Measurements from ENCODE around the gene ASF1A.
"Not testable (repeated sequence)": the region's sequence is repeated elsewhere in the genome, so short reads cannot be mapped to it uniquely, and the experiment has no call there.

The ASF1A gene

DNA sequence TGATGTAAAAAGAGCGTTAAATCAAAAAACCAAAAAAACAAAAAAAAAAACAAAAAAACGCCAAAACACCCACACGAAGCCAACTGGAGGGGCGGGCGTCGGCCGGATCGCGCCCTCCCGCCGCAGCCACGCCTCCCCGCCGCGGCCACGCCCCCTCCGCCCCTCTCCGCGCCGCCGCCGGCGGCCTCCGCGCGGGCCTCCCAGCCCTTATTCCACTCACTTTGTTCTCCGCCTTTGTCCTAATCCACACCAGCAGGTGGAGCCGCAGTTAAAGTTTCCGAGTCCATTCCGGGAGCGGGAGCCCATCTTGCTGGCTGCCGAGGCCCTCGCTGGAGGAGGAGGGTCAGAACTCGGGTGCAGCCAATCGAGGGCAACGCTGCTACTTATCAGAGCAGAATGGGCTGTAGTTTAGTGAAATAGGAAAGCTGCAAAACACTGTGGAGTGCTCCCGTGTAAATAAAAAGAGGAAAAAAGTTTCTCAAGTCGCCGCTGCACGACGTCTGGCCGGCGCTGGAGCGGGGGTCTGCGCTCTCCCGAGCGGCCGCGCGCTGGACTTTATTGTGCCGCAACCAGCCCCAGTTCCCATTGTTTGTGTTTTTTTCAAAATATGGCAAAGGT is at the start of gene ASF1A:
Gene ASF1A (plus strand): TSS at position 346 of the 618 bp plus-strand sequence. CDS start 262 bp downstream, at position 608.
- in situ Hi-C loops (cut with MboI; ENCODE audit: low sequenced_read_pairs): no loop called here

DNA sequence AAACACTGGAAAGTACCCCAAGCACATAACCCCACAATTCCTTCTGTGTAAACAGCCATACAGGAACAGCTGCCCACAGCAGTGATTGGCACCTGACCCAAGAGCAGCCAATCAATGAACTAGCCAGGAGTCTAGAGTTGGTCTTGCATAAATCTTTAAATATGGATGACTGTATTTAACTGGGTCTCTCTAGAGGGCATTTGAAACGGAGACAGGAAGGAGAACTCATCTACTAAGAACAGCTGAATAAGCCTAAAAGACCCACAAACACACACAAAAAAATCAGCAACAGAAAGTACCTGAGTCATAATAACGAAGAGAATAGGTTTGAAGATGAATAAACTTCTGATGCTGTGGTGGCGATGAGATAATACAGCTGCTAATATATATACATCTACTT is 49.0 kb upstream of the ASF1A start:
- in situ Hi-C loops (cut with MboI; ENCODE audit: low sequenced_read_pairs): no loop called here

DNA sequence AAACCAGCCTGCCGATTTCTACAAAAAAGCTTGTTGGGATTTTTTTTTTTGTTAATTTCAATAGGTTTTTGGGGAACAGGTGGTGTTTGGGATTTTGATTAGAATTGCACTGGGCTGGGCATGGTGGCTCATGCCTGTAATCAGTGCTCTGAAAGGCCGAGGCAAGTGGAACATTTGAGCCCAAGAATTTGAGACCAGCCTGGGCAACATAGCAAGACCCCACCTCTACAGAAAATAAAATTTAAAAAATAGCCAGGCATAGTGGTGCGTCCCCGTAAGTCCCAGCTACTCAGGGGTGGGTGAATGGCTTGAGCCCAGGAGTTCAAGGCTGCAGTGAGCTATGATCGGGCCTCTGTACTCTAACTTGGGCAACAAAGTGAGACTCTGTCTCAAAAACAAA is 40.5 kb upstream of the ASF1A start:
- in situ Hi-C loops (cut with MboI; ENCODE audit: low sequenced_read_pairs): no loop called here

DNA sequence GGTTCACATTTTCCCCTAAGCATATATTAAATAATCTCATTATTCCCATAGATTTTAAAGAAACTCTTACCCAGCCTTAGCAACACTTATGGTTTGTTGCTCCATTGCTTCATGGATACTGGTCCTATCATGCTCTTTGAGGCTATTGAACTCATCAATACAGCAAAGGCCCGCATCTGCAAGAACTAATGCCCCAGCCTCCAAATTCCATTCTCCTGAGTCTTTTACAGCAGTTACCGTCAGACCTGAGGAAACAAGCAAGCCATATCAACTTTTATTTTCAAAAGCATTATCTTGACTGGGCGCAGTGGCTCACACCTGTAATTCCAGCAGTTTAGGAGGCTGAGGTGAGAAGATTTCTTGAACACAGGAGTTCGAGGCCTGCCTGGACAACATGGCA is 37.7 kb upstream of the ASF1A start:
- in situ Hi-C loops (cut with MboI; ENCODE audit: low sequenced_read_pairs): no loop called here

DNA sequence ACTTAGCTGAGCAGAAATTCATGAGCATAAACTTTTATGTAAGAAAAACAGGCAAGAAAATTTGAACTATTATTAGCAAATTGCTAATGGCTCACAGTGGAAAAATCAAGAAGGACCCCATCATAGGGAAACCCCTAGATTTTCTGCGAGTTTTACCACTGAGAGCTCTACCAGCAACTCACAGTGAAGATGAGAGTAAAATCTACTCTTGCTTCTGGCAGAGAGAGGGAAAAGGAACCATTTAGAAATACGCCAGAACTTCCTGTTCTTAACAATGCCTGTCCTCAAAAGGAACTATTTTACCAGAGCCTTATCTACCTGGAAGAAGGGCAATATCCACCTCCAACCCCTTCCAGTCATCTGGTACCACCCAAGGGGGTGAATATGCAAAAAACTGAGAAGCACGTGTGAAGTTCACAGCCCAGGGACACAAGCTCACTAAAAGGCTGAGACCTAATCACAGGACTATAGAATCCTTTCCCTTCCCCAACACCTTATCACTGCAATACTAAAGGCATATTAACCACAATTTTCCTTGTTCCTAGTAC is 34.4 kb upstream of the ASF1A start:
- in situ Hi-C loops (cut with MboI; ENCODE audit: low sequenced_read_pairs): no loop called here

DNA sequence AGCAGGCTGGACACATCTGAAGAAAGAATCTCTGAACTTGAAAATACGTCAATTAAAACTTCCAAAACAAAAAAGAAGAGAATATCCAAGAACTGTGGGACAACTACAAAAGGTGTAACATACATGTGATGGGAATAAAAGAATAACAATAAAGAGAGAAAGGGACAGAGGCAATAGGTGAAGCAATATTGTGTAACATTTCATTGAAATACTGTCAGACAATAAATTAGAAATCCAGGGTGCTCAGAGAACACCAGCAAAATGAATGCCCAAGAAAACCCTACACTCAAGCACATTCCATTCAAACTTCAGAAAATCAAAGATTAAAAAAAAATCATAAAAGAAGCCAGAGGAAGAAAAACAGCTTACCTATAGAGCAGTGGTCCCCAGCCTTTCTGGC is 33.6 kb upstream of the ASF1A start:
- in situ Hi-C loops (cut with MboI; ENCODE audit: low sequenced_read_pairs): no loop called here

DNA sequence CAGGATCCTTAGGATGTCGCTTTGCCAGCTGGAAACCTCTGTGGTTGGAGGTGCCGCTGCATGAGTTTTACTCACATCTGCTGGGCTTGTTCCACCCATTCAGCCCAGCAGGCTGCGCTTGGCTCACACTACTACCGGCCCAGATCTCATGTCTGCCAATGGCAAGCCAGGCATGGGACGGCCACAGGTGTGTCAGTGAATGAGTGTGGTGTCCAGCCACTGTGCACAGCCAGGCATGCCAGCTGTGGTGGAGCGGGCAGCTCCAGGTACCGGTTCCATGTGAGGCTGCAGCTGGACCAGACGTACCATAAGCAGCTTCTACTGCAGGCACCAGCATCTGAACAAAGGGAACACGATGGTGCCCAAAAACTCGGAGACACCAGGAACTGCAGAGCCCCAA is 33.1 kb upstream of the ASF1A start:
- in situ Hi-C loops (cut with MboI; ENCODE audit: low sequenced_read_pairs): no loop called here

DNA sequence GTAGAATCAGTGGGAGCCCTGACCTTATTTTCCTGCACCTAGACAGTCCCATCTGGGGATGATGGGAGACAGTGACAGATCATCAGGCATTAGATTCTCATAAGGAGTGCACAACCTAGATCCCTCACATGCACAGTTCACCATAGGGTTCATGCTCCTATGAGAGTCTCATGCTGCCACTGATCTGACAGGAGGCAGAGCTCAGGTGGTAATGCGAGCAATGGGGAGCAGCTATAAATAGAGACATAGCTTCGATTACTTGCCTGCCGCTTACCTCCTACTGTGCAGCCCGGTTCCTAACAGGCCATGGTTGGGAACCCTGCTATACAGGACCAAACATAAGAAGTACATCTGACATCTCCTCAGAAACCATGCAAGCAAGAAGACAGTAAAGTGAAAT is 31.5 kb upstream of the ASF1A start:
- in situ Hi-C loops (cut with MboI; ENCODE audit: low sequenced_read_pairs): no loop called here

DNA sequence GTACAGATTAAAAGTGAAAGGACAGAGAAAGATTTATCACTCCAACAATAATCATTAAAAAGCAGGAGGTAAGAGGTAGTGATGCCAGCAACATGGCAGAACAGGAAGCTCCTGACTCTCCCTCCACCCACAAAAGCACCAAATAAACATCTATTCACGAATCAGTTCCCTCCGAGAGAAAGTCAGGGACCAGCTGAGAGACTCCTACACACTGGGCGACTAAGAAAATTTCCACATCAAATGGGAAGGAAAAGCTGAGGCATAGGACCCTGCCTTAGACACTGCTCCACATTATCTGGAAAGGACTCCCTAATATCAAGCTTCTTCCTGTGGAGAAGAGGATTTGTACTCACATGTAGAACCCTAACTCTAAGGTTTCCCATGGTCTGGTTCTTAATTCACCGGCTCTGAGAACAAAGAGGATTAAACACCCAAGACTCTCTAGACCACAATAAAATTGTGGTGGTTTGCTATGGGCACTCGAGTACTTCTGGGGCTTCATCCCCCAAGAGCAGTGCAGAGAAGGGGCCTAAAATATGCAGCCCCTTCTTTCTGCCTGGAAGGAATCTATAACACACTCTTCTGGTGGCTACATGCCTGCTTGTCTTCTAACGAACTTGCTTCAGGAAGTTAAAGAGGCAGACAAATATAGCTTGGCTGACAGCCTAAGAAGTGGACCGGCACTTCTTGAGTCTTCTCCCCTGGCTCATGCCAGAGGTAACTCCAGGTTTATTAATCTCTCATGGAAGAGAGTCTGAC is 29.4 kb upstream of the ASF1A start:
- in situ Hi-C loops (cut with MboI; ENCODE audit: low sequenced_read_pairs): no loop called here

DNA sequence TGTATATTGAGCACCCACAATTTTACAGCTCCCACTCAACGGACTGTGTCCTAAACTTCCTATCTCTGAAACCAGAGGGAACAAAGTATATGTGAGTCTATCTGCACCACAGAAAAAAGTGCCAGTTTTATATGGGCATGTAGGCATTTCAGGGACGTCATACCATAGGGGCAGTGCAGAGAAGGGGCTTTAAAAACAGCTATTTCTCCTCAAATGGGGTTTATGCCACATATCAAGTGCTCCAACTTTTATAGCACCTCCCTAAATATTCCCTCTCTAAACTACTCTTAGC is 28.9 kb upstream of the ASF1A start:
- in situ Hi-C loops (cut with MboI; ENCODE audit: low sequenced_read_pairs): no loop called here

DNA sequence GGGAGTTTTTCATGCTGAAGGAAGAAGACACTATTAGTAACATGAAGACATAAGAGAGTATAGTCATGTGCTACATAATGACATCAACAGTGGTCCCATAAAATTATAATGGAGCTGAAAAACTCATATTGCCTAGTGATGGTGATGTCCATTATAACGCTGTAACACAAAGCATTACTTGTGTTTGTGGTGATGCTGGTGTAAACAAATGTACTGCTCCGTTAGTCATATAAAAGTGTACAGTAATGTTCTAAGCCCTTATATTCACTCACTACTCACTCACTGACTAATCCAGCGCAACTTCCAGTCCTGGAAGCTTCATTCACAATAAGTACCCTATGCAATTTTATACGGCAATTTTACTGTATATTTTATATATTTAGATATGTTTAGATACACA is 26.8 kb upstream of the ASF1A start:
- in situ Hi-C loops (cut with MboI; ENCODE audit: low sequenced_read_pairs): no loop called here

DNA sequence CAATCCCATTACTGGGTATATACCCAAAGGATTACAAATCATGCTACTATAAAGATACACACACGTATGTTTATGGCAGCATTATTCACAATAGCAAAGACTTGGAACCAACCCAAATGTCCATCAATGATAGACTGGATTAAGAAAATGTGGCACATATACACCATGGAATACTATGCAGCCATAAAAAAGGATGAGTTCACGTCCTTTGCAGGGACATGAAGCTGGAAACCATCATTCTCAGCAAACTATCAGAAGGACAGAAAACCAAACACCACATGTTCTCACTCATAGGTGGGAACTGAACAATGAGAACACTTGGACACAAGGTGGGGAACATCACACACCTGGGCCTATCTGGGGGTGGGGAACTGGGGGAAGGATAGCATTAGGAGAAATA is 25.1 kb upstream of the ASF1A start:
- in situ Hi-C loops (cut with MboI; ENCODE audit: low sequenced_read_pairs): not testable (repeated sequence)

DNA sequence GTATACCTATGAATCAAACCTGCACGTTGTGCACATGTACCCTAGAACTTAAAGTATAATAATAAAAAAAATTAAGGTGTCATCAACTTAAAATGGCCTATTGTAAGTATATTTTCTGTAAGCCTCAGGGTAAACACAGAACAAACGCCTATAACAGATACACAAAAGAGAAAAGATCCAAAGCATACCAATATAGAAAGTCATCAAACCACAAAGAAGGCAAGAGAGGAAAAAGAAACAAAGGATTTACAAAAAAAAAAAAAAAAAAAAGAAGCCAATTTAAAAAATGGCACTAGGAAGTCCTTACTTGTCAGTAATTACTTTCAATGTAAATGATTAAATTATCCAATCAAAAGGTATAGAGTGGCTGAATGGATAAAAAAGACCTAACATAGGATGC is 24.6 kb upstream of the ASF1A start:
- in situ Hi-C loops (cut with MboI; ENCODE audit: low sequenced_read_pairs): no loop called here

DNA sequence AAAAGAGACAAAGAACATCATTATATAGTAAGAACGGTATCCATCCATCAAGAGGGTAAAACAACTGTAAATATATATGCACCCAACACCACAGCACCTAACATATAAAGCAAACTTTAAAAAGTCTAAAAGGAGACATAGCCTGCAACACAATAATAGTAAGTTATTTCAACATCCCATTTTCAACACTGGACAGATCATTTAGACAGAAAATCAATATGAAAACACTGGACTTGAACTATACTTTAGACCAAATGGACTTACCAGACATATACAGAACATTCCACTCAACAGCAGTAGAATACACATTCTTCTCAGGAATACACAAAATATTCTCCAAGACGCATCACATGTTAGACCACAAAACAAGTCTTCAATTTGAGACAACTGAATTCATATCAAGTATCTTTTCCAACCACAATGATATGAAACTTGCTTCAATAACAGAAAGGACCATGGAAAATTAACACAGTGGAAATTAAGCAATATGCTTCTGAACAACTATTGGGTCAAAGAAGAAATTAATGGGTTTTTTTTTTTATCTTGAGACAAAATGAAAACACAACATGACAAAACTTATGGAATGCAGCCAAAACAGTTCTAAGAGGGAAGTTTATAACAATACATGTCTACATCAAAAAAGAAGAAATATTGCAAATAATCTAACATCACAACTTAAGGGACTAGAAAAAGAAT is 23.9 kb upstream of the ASF1A start:
- in situ Hi-C loops (cut with MboI; ENCODE audit: low sequenced_read_pairs): no loop called here

DNA sequence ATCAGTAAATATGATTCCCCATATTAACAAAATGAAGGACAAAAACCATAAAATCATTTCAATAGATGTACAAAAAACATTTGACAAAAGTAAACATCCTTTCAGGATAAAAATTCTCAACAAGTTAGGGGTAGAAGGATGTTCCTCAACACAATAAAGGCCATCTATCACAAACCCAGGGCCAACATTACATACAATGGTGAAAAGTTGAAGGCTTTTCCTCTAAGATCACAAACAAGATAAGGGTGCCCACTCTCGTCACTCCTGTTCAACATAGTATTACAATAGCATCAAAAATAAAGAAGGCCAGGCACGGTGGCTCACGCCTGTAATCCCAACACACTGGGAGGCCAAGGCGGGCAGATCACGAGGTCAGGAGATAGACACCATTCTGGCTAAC is 22.6 kb upstream of the ASF1A start:
- in situ Hi-C loops (cut with MboI; ENCODE audit: low sequenced_read_pairs): no loop called here

DNA sequence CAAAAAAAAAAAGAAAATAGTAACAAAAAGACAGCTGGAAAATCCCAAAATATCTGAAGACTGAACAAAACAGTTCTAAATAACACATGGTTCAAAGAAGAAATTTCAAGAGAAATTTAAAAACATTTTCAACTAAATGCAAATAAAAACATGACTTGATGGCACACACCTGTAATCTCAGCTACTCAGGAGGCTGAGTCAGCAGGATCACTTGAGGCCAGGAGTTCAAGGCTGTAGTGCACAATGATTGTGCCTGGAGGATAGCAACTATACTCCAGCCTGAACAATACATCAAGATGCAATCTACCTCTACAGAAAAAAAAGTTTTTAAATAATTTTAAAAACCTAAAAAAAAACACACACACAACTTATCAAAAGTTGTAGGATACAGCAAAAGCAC is 21.6 kb upstream of the ASF1A start:
- in situ Hi-C loops (cut with MboI; ENCODE audit: low sequenced_read_pairs): no loop called here

DNA sequence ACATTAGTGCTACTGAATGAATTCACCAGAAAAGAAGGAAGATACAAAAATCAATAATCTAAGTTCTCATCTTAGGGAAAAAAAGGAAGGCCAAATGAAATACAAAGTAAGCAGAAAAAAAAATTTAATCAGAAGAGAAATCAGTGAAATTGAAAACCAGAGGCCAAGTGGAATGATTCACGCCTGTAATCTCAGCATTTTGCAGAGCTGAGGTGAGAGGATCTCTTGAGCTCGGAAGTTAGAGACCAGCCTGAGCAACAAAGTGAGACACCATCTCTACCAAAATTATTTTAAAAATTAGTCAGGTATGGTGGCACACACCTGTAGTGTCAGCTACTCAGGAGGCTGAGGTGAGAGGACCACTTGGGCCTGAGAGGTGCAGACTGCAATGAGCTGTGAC is 21.2 kb upstream of the ASF1A start:
- in situ Hi-C loops (cut with MboI; ENCODE audit: low sequenced_read_pairs): no loop called here

DNA sequence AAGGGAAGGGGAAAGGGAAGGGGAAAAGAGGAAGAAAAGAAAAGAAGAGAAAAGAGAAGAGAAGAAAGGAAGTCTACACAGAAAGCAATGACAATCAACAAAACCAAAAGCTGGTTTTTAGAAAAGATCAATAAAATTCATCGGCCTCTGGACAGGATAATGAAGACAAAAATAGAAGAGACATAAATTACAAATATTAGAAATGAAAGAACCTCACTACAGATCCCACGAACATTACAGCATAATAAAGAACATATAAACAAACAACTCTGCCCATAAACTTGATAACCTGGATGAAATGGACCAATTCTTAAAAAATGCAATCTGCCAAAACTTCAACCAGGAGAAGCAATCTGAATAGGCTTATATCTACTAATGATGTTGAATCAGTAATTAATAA is 20.7 kb upstream of the ASF1A start:
- in situ Hi-C loops (cut with MboI; ENCODE audit: low sequenced_read_pairs): no loop called here

DNA sequence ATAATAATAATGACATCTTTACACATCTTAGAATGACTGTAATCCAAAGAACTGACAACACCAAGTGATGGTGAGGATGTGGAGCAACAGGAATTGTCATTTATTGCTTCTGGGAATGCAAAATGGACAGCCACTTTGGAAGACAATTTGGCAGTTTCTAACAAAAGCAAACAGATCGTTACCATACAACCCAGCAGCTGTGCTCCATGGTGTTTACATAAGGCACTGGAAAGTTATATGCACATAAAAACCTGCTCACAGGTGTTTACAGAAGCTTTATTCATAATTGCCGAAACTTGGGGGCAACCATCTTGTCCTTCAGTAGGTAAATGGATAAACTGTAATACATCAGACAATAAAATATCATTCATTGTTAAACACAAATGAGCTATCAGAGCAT is 18.3 kb upstream of the ASF1A start:
- in situ Hi-C loops (cut with MboI; ENCODE audit: low sequenced_read_pairs): no loop called here

DNA sequence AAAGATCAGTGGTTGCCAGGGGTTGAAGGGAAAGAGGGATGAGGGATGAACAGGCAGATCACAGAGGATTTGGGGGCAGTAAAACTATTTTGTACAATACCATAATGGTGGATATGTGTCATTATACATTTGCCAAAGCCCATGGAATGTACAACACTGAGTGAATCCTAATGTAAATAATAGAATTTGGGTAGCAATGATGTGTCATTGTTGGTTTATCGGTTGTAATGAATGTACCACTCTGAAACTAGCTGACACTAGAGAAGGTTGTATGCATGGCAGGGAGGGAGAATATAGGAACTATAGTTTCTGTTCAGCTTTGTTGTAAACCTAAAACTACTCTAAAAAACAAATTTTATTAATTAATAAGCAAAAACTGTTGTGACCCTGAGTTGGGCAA is 17.8 kb upstream of the ASF1A start:
- in situ Hi-C loops (cut with MboI; ENCODE audit: low sequenced_read_pairs): no loop called here

DNA sequence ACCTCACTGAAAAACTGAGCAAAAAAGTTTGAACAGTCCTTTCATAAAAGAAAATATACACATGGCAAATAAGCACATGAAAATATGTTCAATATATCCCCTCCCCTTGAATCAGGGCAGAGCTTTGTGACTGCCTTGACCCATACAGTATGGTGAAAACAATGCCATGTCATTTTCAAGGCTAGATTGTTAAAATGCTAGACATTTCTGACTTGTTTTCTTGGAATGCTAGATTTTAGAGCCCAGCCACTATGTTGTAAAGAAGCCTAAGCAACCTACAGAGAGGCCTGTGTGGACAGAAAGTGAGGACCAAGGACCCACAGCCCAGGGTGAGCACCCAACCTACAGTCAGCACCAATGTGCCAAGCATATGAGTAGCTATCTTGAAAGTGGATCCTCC is 17.1 kb upstream of the ASF1A start:
- in situ Hi-C loops (cut with MboI; ENCODE audit: low sequenced_read_pairs): no loop called here

DNA sequence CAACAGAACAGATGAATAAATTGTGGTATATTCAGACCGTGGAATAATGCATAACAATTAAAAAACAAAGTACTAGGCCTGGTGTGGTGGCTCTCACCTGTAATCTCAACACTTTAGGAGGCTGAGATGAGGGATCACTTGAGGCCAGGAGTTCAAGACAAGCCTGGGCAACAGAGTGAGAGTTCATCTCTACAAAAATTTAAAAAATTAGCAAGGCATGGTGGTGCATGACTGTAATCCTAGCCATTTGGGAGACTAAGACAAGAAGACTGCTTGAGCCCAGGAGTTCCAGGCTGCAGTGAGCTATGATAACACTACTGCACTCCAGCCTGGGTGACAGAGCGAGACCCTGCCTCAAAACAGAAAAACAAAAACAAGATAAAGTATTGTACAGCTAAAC is 16.1 kb upstream of the ASF1A start:
- in situ Hi-C loops (cut with MboI; ENCODE audit: low sequenced_read_pairs): no loop called here

Measured in HL-60/S4 treated with phorbol 12-myristate 13-acetate at 8.2 ng/mL for 4 days and 3 days (cell line).